GM12865 (cell line): ENCODE measurements around the gene ROR2.

Experiments
- DNase-seq: peaks from one replicate; pipeline ENCODE4 v3.0.0; 2010; ENCODE audit warnings: low read depth
- H3K4me3 ChIP-seq: 2 replicates; pipeline ENCODE4 v1.5.1; 2011; ENCODE audit warnings: mild to moderate bottlenecking, low read depth, low read length, control low read depth
- TF ChIP-seq, protein P1 (sequence below): IDR thresholded peaks from 2 replicates; pipeline ENCODE4 v1.5.1; 2011; ENCODE audit warnings: low read length, control low read depth, low read depth, inconsistent platforms; ENCODE audit not compliant: insufficient read depth; ENCODE audit errors: missing control alignments

ROR2 gene

DNA sequence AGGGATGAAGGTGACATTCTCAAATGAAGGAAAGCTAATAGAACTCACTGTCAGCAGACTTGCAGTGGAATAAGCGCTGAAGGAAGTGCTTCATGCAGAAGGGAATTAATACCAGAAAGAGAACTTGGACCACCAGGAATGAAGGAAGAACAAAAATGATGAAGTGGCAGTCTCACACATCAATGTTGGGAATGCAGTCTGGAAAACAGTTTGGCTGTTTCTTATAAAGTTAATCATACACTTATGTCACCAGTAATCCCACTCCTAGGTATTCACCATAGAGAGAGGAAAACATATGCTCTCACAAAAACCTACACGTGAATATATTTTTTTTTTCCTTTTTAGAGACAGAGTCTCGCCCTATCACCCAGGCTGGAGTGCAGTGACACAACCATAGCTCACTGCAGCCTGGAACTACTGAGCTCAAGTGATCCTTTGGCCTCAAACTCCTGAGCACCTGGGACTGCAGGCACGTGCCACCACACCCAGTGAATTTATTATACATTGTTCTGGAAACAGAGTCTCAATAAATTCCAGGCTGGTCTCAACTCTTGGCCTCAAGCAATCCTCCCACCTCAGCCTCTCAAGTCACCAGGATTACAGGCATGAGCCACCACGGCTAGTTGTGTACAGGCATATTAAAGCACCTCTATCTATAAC, 81.2 kb downstream of the ROR2 start:
- DNase-seq, result no peak
- TF ChIP-seq, protein P1, sequence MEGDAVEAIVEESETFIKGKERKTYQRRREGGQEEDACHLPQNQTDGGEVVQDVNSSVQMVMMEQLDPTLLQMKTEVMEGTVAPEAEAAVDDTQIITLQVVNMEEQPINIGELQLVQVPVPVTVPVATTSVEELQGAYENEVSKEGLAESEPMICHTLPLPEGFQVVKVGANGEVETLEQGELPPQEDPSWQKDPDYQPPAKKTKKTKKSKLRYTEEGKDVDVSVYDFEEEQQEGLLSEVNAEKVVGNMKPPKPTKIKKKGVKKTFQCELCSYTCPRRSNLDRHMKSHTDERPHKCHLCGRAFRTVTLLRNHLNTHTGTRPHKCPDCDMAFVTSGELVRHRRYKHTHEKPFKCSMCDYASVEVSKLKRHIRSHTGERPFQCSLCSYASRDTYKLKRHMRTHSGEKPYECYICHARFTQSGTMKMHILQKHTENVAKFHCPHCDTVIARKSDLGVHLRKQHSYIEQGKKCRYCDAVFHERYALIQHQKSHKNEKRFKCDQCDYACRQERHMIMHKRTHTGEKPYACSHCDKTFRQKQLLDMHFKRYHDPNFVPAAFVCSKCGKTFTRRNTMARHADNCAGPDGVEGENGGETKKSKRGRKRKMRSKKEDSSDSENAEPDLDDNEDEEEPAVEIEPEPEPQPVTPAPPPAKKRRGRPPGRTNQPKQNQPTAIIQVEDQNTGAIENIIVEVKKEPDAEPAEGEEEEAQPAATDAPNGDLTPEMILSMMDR, result no peak
- no peak overlapping the region for H3K4me3 ChIP-seq

DNA sequence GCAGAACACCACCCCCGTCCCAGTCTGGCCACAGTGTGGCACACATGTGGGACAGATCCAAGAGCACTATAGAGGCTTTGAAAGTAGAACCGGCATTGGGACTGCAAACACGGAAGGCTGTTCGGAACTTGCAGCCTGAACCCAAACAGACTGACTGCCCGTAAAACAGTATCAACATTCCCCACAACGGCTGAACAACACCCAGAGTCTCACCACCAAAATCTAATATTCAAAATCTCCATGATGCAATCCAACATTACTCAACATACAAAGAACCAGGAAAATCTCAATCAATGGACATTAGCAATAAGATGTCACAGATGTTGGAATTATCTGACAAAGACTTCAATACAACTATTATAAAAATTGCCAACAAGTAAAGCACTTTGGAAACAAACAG, 82.3 kb downstream of the ROR2 start:
- H3K4me3 ChIP-seq, result no peak overlapping the region
- no peak for DNase-seq
- TF ChIP-seq, protein P1, result no peak

DNA sequence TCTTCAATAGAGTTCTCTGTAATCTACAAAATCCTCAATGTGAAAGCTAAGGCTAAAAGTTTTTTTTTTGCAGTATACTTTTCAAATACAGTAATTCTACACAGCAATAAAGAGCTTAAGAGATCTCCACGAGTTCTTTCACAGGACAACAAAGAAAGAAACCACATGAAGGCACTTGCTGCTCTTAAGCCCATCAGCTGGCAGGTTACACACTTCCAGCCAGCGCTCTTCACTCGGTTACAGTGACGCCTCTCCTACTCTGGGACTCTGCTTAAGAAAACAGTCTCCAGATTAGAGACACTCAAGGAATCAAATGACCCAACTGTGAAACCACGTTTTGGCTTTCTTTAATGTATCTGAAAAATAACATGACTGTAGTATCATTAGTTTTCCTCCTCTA, 85.0 kb downstream of the ROR2 start:
- DNase-seq, result no peak
- H3K4me3 ChIP-seq, result no peak overlapping the region
- TF ChIP-seq, protein P1, result no peak

DNA sequence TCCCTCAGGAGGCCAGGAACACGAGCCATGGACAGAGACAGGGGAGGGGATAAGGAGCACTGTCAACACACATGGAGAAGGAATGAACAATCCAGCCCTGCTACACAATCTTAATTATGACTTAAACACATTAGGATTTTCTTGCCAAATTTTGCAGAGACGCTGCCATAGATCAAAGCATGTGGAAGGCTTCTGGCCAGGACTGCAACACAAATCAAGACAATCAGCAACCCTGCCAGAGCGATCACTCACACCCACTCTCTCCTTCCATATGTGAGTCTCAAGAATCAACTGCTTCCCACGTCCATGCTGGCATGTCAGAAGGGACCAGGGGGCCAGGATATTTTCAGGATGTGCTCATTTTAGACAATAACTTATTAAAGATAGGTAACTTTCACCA, 85.6 kb downstream of the ROR2 start:
- no peak overlapping the region for H3K4me3 ChIP-seq
- TF ChIP-seq, protein P1, result no peak
- DNase-seq, result no peak

DNA sequence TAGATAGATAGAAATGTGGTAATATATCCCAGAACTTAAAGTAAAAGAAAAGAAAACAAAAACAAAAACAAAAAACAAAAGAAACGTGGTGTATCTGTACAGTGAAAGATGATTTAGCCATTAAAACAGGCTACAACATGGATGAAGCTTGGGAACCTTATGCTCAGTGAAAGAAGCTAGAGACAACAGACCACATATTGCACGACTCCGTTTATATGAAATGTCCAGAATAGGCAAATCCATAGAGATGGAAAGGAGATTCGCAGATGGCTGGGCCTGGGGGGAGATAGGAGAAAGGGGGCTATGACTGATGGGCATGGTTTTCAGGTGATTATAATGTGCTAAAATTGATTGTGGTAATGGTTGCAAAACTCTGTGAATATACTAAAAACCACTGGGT, 86.6 kb downstream of the ROR2 start:
- no peak for DNase-seq
- no peak overlapping the region for H3K4me3 ChIP-seq
- TF ChIP-seq, protein P1, result no peak

DNA sequence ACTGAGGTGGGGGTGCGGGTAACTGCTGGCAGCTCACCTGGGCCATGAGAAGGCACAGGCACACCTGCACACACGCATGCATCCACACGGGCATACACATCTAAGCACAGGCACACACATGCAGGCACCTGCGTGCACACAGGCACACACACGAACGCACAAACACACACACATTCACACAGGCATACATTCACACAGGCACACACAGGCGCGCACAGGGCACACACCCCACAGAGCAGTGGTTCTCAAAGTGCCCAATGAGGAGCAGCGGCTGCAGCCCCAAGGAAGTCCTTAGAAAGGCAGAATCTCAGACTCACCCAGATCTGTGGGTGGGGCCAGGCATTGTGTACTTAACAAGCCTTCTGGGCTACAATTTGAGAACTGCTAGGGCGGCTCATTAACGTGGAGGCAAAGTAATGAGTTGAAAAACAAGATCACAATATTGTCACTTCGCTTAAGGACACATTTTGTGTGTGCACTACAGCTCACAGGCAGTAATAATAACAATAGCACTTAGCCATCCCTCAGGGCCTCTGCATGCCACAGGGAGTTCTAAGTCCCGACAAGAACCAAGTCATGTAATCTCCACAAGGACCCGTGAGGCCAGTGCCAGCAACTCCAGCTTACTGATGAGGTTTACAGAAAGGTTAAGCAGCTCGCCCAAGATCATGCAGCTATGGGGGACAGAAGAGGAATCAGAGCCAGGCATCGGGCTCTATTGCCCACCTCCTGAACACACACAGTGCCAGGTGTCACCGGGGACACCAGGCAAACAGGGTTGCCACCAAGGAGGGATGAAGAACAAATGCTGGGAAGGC, 91.6 kb downstream of the ROR2 start:
- H3K4me3 ChIP-seq, result no peak overlapping the region
- TF ChIP-seq, protein P1, result no peak
- DNase-seq, result no peak
